ENCODE data around the gene PEX6. TPM values are rescaled to one million over a fixed set of nuclear protein-coding genes. Genes with fewer than 3 reads are reported as not detected.
A peak's percentile ranks its signal among the peaks of the same experiment; 100 is the strongest.

PEX6 gene
- total RNA-seq, 1 donor from 2014 or later: 23.1 TPM

DNA sequence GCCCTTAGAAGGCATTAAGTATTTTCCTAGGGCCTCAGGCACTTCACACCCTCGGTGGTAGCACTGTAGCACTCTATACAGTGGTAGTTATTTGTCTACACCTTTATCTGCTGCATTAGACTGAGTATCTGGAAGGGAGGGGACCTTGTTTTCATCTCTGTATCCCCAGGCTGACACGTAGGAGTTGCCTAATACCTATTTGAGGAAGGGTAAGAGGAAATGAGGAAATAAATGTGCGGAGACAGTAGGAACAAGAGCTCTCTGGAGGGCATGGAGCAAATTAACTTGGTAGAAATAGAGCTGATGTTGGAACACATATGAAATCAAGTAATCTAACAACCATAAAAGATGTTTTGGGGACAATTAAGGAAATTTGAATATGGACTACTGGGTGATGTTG lies 45.8 kb downstream of the PEX6 start:
- no peak for DNase-seq

DNA sequence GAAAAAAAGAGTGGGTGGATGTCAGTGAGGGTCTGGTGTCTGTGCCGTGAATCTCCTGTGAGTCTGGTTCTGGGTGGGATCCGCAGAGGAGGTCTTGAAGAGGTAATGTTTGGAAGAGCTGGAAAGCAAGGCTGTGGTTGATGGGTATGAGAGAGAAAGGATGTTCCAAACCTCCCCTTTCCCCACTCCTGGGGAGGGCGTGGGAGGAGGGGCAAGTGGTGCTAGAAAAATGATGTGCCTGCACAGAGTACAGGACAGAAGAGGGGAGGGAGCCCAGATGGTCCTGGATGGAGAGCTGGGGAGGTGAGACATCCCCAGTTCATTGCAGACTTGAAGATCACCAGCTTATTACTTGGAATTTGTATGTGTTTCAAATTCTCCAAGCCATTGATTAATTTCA lies 46.6 kb downstream of the PEX6 start:
- no peak for DNase-seq

DNA sequence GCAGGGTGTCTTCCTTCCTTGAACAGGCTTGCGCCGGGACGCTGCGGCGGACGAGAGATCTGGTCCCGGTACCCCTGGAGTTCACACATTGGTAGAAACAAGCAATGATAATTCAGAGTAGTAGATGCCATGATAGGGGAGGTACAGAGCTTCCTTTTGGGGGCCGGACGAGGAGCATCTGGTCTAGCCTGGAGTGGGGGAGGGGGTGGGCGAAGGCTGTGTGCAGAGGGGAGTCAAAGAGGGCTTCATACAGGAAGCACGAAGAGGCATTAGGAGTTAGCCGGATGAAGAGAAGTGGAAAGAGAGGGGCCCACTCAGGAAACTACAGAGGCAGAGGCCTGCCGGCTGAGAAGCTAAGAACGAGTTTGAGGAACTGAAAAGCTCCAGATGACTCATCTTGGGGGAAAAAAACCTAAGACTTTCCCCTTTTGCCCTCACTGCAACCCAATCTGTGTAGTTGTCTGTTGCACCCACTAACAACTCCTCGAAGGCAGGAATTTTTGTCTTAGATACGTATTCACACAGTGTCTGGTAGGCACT lies 49.1 kb downstream of the PEX6 start:
- DNase-seq: peak; percentile 81

DNA sequence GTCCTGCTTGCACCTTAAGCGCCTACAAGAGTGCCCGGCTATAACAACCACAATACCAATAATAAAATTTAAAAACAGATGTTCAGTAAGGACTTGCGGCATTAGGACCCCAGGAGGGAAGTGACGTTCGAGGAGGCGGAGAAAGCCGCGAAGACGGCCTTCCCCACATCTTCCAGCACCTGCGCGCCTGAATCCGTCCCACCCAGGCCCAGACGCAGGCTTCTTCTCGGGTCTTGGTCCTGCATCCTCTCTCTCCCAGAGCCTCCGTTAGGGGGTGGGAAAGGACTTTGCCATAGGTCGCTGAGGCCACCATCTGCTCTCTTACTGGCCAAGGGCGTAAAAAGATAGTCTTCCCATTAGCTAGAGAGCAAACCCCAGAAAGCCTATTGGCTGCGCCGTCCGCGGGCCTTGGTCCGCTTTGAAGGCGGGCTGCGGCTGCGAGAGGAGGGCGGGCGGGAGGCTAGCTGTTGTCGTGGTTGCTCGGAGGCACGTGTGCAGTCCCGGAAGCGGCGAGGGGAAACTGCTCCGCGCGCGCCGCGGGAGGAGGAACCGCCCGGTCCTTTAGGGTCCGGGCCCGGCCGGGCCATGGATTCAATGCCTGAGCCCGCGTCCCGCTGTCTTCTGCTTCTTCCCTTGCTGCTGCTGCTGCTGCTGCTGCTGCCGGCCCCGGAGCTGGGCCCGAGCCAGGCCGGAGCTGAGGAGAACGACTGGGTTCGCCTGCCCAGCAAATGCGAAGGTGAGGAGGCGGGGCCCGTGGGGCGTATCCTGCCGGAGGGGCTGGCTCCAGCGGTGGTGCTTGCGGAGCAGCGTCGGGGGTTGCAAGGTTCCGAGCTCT lies 49.8 kb downstream of the PEX6 start, which contains the start of gene CNPY3:
CNPY3 (plus strand) TSS at position 495 of the 835 bp plus-strand sequence; CDS start at position 586, 91 bp downstream.
- peak; percentile 98 for DNase-seq

DNA sequence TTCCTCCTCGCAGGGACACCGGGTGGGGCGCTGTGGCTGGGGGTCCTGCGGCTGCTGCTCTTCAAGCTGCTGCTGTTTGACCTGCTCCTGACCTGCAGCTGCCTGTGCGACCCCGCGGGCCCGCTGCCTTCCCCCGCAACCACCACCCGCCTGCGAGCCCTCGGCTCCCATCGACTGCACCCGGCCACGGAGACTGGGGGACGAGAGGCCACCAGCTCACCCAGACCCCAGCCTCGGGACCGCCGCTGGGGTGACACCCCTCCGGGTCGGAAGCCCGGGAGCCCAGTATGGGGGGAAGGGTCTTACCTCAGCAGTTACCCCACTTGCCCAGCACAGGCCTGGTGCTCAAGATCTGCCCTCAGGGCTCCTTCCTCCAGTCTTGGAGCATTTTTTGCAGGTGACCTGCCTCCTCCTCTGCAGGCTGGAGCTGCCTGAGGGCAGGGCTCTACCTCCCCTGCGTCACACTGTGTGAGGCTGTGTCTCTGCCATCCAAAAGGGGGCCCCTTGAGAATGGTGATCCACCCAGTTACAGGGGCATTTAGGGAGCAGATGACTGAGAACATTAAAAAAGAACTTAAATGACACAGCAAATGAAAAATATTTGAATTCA lies 53.6 kb downstream of the PEX6 start:
- DNase-seq: no peak

DNA sequence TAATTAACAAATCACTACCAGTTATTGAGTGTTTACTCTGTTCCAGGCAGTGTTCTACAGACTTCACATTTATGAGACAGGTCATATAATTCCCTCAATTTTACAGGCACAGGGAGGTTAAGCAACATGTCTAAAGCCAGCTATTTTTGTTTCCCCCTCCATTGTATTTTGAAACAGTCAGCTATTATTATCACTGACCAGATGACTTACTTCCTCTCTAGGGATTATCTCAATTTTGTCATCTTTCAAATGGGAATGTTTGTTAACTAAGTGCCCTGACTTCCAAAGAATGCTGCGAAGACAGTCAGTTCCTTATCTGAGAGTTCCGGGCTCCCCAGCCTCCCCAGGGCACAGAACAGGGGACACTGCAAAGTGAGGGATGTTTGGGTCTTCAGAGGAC lies 55.3 kb downstream of the PEX6 start:
- DNase-seq: no peak

DNA sequence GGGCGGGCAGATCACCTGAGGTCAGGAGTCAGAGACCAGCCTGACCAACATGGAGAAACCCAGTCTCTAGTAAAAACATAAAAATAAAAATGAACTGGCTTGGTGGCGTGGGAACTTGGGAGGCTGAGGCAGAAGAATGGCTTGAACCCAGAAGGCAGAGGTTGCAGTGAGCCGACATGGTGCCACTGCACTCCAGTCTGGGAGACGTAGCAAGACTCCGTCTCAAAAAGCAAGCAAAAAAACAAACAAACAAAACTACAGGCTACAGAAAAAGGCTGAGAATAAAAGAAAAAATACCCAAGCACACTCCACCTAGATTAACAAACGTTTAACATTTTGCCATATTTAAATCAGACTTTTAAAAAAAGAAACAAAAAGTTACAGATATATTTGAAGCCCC lies 57.2 kb downstream of the PEX6 start:
- no peak for DNase-seq

DNA sequence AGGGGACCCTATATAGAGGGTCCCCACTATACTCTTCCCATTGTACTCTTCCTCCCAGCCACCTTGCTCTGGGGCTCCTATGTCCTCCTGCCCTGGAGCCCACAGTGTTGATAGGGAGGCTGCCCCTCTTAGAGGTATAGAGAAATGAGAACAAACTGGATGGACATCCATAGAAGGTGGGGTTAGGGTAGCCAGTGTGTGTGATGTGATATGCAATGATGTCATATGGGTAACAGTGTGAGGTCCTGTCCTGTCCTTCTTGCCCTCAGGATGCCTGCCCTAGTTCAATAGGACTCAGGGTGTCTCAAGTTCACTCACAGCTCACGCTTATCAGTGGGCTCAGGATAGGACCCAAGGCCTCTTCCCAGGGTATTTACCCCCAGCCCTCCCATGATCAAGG lies 62.7 kb downstream of the PEX6 start:
- no peak for DNase-seq

DNA sequence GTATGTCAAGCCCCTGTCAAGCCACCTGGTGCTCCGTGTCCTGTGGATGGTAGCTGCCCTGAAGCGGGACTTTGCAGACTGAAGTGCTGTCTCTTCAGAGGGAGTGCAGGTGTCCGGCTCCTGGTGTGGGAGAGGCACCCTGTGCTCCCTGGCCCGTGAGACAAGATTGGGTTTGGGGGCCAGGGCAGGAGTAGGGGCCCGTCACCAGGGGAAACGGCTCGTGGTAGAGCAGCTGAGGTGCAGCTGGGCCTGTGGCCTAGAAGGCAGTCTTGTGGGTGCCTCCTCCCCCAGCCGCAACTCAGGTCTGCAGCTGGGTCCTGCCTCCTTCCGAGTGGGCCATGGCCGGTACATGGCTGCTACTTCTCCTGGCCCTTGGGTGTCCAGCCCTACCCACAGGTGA lies 63.2 kb downstream of the PEX6 start, which contains the start of gene PTCRA:
PTCRA (plus strand) TSS at position 322 of the 400 bp plus-strand sequence; CDS start at position 339, 17 bp downstream.
- DNase-seq: no peak

DNA sequence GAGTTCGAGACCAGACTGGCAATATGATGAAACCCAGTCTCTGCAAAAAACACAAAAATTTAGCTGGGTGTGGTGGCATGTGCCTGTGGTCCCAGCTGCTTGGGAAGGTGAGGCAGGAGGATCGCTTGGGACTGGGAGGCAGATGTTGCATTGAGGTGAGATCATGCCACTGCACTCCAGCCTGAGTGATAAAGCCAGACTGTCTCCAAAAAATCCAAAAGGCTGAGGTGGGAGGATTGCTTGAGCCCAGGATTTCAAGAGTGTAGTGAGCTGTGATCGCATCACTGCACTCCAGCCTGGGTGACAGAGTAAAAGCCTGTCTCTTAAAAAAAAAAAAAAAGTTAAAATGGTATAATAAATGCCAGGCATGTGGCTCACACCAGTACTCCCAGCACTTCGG lies 64.4 kb downstream of the PEX6 start:
- no peak for DNase-seq

Other genes starting within 250 kb of the PEX6 start
- 30.3 TPM for gene TBCC, start 233.1 kb downstream of the PEX6 start, total RNA-seq
- 16.6 TPM for gene BICRAL, start 197.1 kb downstream of the PEX6 start, total RNA-seq
- gene RPL7L1, start 99.6 kb downstream of the PEX6 start, total RNA-seq: 134 TPM
- 1.8 TPM for gene PTCRA, start 63.1 kb downstream of the PEX6 start, total RNA-seq
- gene CNPY3, start 49.7 kb downstream of the PEX6 start, total RNA-seq: 23.7 TPM
- 0.41 TPM for gene GNMT, start 18.4 kb downstream of the PEX6 start, total RNA-seq
- 37.3 TPM for gene PPP2R5D, start 5.4 kb upstream of the PEX6 start, total RNA-seq
- 23.8 TPM for gene MEA1, start 34.8 kb upstream of the PEX6 start, total RNA-seq
- 249 TPM for gene KLHDC3, start 35.1 kb upstream of the PEX6 start, total RNA-seq
- gene RRP36, start 42.4 kb upstream of the PEX6 start, total RNA-seq: 45.0 TPM
- 37.4 TPM for gene CUL7, start 74.7 kb upstream of the PEX6 start, total RNA-seq
- gene MRPL2, start 80.3 kb upstream of the PEX6 start, total RNA-seq: 20.9 TPM
- 32.3 TPM for gene KLC4, start 80.5 kb upstream of the PEX6 start, total RNA-seq
- gene PTK7, start 97.1 kb upstream of the PEX6 start, total RNA-seq: 67.8 TPM
- gene SRF, start 192.1 kb upstream of the PEX6 start, total RNA-seq: 28.3 TPM
- 16.3 TPM for gene CUL9, start 203.0 kb upstream of the PEX6 start, total RNA-seq